HTERT RPE-1 (cell line): ENCODE measurements around the gene THRB.

Source experiments
- in situ Hi-C: fragments of 300-500 bp; cut with MboI; formaldehyde crosslinking; loops from 4 replicates; pipeline ENCODE4 v1.14.3; 2020; ENCODE audit warnings: low sequenced_read_pairs

The THRB gene

DNA sequence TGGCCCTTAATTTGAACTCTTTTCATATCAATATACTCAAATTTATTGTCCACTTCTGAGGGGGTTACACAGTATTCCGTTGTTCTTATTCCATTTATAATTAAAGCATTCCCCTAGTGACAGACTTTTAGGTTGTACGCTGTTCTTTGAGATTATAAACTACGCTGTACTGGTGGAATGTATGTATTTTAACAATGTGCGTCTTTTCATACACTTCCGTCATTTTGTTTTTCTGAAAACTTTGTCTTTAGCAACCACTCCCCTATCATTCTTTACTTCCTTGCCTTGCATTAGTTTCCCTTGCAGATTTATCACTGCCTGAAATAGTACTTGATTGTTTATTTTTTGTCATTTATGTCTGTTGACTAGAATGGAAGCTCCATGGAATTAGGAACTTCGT is 137.0 kb downstream of the THRB start:
- in situ Hi-C loops: no loop called here

- in situ Hi-C loops: no loop called here
Observed at GRCh38 chr3:24355806-24356205, 138.8 kb downstream of the THRB start.

- in situ Hi-C loops: no loop called here
Observed at GRCh38 chr3:24354230-24354629, 140.4 kb downstream of the THRB start.

GRCh38 chr3:24352893-24353553 is 141.6 kb downstream of the THRB start:
- in situ Hi-C loops: no loop called here

DNA sequence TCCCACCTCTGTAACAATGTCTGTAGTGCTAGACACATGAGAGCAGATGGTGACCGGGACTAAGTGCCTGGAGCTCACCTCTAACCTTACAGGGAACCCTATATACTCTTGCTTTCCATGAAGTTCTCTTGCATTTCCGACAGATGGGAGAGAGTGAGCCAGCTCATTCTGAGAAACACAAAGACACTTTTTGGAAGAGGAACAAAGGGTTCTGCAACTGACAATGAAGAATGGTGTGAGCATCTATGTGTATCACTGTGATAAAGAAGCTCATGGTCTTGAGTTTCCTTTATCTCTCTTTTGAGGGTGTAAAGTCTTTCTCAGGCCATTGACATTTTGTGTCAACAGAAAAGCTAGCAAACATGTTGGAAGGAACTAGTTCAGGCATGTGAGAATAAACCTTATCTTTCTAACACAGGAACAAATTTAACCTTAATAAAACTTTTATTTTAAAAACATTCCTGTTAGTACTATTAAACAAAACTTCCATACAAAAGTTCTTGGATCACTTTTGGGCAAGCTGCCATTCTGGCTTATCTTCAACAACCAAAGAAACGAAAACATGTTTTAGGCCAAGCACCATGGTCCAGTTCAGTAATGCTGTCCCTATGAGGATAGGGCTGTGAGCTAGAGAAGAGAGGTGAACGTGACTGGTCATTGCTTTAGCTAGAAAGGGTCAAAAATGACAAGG is 142.7 kb downstream of the THRB start:
- in situ Hi-C loops: no loop called here

DNA sequence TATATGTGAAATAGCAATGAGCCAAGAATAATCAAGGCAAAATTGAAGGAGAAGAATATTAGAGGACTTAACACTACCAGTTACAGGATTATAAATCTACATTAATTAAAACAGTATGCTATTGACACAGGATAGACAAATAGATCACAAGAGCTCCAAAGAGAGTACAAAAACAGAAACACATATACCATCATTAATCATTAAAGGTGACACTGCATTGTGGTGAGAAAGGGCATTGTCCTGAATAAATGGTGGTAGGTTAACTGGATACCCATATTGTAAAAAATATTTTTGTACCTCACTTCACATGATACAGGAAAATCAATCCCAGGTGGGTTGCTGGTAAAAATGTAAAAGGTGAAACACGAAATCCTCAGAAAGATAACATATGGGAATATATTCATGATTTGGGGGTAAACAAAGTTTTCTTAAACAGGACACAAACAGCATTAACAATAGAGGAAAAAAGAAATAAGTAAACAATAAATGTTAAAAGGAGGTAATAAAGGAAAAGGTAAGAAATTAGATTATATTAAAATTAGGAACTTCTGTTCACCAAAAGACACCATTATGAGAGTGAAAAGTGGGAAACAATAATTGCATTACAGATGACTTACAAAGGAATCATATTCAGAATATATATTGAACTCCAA is 145.2 kb downstream of the THRB start:
- in situ Hi-C loops: no loop called here

DNA sequence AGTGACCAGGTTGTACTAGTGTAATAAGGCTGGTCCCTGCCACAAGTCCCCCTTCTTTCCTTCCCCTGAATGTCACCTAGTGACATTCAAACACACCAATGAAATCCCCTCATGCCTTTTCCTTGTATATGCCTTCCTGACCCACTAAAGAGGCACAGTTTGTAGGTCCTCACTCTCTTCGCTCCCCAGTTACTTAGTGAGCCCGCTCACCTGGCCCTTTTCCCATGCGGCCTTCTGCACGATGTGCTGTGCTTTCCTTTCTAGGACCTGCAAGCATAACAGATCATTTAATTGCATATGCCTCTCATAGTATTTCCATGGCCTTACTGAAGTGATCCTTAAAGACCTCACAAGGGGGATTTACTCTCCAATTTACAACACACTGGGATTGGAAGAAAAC is 146.3 kb downstream of the THRB start:
- in situ Hi-C loops: no loop called here

DNA sequence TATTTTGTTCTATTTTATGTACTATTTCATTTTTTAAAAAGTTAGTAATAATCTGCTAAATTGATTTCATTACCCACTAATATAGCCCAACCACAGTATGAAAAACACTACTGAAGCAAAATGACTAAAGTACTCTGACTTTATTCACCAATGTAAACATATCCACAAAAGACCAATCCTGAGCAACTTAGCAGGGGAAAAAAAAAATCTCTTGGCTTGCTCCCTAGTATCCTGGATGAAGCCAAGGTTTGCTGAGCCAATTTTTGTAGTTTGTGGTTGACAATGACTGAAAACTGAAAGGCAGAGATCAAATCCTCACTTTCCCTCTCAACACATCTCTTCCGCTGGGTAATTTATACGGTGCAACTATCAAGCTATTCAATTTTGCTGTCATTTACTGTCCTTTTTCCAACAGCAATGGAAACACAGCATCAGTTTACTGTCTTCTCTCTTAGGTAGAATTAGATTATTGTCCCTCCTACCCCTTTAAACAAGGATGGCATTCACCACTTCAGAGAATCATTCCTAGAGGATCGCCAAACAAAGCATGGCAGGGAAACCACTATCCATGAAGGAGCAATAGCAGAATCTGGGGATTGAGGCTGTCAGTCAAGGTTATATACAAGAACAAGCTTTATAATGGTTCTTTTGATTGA is 149.7 kb downstream of the THRB start:
- in situ Hi-C loops: no loop called here

GRCh38 chr3:24343084-24343783 is 151.4 kb downstream of the THRB start:
- in situ Hi-C loops: no loop called here

DNA sequence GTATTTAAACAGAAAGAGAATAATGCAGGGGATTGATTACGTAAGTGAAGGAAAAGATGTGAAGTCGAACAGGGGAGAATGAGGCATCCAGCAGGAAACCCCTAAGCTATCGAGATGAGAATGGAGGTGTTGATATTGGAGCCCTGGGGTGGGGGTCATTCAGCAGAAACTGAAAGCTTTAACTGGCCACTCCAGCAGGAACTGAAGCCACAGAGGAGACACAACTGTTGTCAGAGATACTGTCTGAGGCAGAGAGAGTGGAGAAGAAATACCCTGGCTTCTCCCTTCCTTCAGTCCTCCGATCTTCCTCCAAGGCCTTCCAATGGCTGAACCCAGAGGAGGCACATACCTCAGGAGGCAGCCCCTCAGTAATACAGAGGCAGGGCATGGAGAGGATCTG is 152.4 kb downstream of the THRB start:
- in situ Hi-C loops: no loop called here

- in situ Hi-C loops: no loop called here
Observed at GRCh38 chr3:24341668-24342067, 153.0 kb downstream of the THRB start.

DNA sequence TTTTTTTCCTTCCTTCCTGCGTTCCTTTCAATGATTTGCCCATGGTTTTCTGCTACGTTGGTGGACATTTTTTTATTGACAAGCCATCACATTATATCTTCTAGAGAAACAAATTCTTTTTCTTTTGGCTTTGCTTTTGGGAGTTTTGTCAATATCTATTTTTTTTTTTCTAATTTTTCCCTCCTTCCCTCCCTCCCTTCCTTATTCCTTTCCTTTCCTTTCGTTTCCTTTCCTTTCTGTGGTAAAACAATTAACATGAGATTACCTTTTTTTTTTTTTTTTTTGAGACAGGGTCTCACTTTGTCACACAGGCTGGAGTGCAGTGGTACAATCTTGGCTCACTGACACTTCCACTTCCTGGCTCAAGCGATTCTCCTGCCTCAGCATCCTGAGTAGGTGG is 153.7 kb downstream of the THRB start:
- in situ Hi-C loops: no loop called here

GRCh38 chr3:24340161-24340560 is 154.5 kb downstream of the THRB start:
- in situ Hi-C loops: no loop called here

- in situ Hi-C loops: no loop called here
Observed at GRCh38 chr3:24339266-24339825, 155.3 kb downstream of the THRB start.

GRCh38 chr3:24338409-24339130 is 156.1 kb downstream of the THRB start:
- in situ Hi-C loops: no loop called here

DNA sequence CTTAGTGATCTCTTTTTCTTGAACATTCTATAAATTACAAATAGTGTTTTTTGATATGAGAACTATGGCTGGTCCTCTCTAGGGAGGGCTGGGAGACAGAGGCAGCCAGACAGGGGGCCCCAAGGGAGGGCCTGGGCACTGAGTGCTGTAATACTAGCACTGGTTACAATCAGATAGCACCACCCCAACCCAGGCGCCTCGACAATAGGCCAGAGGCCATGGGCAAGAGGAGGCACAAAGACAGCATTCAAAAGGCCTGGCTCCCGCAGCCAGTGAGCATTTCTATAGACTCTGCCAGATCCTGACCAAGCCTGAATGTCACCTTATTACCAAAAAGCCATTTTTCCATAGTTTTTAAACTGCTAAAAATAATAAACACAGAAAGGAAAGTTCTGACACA is 158.5 kb downstream of the THRB start:
- in situ Hi-C loops: no loop called here

- in situ Hi-C loops: no loop called here
Observed at GRCh38 chr3:24332092-24332491, 162.6 kb downstream of the THRB start.

DNA sequence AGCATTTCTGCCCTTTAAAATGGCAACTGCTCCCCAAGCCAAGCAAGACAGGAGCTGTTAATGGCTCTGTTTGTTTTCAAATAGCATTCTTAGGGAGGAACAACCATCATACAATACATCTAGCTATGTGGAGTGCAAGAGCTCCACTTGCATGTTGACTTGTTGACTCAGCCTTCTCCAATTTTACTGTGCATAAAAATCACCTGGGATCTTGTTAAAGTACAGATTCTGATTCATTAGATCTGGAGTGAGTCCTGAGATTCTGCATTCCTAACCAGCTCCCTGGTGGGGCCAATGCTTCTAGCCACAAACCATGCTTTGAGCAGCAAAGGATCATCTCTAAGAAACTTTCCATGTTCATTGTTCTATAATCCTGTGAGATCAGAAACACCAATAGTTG is 171.4 kb downstream of the THRB start:
- in situ Hi-C loops: no loop called here

- in situ Hi-C loops: no loop called here
Observed at GRCh38 chr3:24320601-24321000, 174.0 kb downstream of the THRB start.

- in situ Hi-C loops: no loop called here
Observed at GRCh38 chr3:24318677-24319287, 175.9 kb downstream of the THRB start.
